Left forelimb (tissue), 1 donor: Measurements from ENCODE around the gene NDOR1.
"Not testable (repeated sequence)": the region's sequence is repeated elsewhere in the genome, so short reads cannot be mapped to it uniquely, and the experiment has no call there.

Experiments used
- DNase-seq: peaks from one replicate; pipeline ENCODE4 v3.0.0-alpha.2; 2018; ENCODE audit warnings: low spot score

Gene NDOR1

DNA sequence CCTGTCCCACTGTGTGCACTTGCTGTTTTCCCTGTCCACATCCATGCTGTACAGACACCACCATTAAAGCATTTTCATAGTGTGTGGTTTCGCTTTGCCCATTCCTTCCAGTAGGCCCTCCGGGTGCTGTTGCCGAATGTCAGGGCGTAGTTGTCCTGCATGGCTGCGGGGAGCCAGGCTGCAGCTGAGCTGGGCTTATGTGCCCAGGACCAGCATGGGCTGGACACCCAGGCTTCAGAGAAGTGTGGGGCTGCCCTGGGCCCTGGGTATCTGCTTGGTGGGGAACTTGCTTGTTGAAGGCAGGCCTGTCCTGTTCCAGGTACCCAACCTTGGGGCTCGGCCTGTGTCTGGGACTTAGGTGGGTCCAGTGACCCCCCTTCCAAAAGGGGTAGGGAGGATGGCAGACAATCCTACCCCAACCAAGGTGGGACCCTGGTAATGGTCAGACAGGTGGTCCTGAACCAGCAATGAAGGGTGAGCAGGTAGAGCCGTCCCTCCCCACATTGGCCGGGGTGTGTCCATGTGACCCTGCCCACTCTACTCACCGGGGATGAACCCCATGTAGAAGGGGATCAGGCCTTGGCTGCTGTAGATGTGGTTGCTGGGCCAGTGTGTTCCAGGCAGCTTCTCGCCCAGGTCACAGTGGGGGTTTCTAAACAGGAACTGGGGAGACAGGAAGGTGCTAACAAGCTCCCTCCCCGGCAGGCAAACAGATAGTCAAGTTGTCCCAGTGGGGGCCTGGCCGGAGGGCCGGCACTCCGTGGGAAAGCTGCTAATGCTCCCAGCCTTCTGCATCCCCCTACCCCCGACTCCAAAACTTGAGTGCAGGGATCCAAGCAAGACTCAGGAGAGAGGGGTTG, 38.4 kb downstream of the NDOR1 start:
- DNase-seq: no peak

DNA sequence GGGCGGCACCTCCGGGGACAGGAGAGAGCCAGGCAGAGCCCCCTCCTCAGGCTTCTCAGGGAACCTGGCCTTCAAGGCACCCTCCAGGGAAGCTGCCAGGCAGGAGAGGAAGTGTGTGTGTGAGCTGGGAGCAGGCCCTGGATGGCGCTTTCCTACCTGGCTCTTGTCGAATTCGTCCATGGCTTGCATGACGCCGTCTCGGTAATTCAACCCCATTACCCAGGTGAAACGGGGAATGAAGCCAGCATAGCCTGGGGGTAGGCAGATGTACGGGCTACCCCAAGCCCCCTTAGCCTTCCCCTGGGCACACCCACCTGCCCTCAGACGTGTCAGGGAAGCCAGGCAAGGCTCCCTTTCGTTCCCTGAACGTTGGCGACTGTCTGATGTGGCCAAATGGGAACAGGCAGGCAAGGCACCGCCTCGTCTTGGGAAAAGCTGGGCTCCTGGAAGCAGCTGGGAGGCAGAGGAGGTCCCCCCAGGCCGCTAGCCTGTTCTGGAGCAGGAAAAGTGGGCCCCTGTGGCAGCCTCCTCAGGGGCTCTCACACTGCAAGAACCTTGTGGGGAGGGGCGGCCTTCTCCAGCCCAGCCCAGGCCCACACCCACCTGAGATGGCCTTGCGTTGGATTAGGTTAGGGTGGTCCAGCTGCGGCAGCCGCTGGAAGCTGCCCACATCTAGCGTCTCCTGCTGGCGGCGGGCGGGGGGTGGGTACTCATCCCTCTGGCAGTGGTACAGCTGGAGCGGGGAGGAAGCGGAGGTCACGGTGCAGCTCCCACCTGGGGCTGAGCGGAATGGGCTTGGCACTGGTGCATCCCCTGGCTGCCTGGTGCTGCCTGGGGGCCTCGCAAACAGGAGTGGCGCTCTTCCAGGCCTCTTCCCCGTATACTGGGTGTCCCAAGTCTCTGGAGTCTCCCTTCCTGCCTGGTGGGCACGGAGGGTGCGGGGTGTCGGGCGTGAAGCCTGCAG, 39.3 kb downstream of the NDOR1 start:
- DNase-seq: no peak

DNA sequence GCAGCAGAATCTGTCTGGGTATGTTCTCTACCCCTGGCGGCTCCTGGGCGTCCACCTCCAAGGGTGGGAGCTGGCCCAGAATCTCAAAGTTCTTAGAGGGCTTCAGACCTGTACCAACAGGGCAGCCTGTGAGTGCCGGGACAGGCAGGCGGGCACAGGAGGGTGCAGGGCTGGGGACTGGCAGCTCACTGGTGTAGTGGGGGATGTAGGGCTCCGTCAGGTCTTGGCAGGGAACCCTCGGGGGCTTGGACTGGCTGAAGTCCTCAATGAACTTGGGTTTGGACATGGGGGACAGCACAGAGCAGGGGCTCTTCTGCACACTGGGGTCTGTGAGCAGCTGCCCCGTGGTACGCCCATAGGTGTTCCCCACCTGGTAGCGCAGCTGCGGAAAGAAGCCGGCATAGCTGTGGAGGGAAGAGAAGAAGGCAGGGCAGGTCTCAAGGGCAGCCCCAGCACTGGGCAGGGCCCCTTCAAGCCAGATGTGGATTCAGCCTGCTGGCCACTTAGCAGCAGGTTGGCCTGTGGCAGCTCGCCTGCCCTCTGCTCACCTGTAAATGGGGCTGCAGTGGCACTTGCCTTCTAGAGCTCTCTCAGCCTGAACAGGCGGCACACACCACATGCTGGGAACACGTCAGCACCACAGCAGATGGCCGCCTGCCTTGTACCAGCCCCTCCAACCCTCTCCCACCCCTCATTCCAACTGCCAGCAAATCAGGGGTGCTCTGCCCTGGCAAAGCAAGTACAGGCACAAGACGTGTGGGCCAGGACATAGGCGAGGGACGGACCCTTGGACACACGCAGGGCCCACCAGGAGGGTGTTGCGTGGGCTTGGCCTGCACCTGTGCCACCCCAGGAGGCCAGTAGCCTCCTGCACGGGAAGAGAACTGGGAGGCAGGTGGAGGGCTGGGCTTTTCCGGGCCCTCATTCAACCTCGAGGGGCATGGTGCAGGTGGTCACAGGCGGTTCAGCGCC, 40.2 kb downstream of the NDOR1 start:
- no peak for DNase-seq

DNA sequence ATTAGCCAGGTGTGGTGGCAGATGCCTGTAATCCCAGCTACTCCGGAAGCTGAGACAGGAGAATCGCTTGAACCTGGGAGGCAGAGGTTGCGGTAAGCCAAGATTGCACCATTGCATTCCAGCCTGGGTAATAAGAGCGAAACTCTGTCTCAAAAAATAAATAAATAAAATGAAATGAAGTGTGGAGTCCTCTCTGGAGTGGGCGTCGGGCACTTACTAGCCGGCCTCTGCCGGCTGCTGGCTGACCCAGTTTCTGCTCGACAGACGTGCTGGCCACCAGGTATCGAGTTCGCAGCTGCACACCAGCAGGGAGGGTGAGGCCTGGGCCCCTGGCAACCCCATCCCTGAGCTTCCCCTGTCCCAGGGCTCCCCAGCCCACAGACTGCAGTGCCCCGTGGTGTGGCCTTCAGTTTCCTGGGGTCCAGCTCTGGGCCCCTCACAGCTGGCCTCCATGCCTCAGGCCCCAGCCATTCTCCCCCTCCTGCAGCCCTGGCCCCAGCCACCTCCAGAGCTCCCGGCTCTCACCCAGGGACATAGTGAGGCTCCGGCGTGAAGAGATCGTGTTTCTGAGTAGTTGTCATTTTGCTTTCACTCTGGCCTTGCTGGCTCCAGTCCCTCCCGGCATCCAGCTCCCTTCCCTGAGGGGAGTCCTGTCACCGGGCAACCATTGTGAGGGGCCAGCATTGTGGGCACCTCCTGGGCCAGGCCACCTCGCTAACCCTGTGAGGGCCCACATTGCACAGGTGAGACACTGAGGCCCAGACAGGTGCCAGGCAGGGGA, 41.8 kb downstream of the NDOR1 start:
- DNase-seq: no peak

DNA sequence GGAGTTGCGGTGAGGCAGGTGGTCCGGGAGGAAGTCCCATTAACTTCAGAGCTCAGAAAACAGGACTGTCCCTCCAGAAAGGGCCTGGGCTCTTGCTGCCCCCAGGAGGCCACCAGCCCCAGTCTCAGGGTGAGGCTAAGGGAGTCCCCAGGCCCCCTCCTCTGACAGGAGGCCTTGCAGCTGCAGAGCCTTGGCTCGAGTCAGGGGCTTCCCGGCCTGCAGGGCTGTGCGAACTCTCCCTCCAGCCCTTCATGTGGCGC, 42.3 kb downstream of the NDOR1 start:
- no peak for DNase-seq

DNA sequence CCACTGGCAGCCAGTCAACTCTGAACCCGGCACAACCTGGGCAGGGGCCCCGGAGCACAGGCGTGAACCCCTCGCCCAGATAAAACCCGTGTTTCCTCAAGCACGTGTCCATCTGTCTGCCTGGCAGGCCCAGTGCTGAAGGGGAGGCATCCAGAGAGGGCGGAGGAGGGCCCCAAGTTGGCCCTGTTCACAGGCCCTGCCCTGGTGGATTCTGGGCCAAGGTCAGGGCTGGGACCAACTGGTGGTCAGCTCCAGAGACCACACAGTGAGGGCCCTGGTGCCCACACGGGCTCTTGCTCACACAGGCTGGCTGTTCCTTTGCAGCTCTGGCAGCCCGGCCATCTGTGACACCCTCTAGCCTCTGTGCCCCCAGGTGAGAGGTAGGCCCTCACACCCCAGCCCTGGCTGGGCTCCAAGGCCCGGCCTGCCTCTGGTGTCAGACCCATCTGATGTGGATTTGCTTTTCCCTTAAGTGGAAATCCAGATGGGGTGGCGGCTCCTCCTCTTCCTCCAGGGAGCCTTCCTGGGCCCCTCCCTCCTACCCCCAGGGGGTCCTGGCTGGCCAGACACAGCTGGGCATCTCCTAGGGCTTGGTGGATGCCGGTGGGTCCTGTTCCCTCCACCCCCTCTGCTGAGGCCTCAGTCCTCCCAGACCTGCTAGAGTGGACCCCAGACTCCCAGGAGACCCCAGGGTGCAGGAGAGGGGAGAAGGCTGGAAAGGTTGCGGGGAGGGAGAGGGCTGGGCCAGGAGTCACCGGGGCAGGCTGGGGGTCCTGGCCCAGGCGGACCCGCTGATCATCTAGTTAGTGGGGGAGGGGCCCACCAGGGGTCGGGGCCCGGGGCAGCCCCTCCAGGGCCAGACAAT, 45.1 kb downstream of the NDOR1 start:
- DNase-seq: no peak

DNA sequence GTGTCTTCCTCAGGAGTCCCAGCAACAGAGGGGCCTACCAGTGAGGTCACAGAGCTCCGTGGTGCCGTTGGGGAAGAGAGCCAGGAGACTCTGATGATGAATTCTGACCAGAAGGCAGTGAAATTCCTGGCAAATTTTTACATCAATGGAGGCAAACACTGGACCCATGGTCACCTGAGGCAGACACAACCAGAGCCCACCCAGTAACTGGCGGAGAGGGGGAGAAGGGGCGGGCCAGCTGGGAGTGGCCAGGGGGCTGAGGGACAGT, 45.6 kb downstream of the NDOR1 start, which contains the start of gene STPG3:
Gene STPG3 (plus strand): TSS at position 93 of the 268 bp plus-strand sequence. CDS start 1 bp downstream, at position 94.
- no peak for DNase-seq

DNA sequence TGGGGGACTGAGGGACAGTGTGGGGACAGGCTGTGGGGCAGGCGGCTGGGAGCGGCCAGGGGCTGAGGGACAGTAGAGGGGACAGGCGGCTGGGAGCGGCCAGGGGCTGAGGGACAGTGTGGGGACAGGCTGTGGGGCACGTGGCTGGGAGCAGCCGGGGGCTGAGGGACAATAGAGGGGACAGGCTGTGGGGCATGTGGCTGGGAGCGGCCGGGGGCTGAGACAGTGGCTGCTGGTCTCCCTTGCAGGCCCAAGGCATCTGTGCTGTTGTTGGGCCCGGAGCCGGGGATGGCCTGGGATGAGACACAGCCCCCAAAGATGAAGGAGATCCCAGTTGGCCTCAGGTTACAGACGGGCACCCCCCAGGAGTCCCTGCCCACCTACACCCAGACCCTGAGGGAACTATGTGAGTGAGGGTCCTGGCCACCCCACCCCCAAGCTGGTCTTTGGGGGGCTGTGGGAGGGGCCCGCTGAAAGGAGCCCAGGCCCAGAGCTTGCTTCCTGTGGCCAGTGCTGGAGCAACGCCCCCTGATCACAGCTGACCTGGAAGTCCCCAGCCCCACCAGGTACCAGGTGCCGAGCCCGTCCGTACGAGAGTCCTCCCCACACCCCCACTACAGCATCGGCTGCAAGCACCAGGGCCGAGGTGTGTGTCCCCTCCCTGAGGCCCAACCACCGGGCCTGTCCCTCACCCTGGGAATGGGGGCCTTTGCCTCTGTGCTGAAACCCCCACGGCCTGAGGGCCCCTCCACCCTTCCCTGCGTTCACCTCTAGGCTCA, 46.2 kb downstream of the NDOR1 start:
- no peak for DNase-seq

DNA sequence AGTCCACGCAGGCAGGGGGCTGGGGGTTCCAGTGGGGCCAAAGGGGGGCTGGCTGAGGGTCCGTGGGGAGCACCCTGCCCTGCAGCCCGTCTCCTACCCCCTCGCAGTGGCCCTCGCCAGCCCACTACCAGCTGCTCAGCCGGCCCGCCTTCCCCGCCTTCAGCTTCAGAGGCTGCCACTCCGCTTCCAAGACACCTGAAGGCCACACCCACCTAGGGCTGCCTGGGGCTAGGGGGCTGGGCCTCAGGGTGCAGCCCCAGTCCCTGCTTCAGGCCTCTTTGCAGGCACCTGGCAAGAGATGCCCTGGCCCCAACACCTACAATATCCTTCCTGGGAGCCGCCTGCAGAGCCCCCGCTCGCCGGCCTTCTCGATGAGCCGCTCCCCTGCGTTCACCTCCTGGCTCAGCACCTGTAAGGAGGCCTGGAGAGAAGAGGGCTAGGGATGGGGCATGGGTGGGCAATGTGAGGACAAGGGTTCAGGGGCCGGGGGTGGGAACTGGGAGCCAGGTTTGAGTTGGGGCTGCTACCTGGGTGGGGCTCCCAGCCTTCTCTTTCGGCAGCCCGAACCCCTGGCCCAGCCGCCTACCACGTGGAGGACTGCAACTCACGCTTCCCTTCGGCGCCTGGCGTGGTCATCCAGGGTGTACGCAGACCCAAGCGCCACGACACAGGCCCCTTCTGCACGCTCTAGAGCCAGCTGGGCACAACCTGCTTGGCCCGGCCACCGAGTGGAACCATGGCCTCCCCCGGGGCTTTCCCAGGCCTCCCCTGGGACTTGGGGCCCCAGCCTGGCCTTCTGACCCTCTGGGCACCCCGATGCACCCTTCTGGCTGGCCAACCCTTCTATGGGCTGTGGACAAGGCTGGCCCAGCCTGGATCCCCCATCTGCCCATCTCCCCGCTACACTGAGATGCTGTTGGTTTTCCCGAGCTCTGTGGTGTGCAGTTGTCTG, 47.3 kb downstream of the NDOR1 start:
- no peak for DNase-seq

DNA sequence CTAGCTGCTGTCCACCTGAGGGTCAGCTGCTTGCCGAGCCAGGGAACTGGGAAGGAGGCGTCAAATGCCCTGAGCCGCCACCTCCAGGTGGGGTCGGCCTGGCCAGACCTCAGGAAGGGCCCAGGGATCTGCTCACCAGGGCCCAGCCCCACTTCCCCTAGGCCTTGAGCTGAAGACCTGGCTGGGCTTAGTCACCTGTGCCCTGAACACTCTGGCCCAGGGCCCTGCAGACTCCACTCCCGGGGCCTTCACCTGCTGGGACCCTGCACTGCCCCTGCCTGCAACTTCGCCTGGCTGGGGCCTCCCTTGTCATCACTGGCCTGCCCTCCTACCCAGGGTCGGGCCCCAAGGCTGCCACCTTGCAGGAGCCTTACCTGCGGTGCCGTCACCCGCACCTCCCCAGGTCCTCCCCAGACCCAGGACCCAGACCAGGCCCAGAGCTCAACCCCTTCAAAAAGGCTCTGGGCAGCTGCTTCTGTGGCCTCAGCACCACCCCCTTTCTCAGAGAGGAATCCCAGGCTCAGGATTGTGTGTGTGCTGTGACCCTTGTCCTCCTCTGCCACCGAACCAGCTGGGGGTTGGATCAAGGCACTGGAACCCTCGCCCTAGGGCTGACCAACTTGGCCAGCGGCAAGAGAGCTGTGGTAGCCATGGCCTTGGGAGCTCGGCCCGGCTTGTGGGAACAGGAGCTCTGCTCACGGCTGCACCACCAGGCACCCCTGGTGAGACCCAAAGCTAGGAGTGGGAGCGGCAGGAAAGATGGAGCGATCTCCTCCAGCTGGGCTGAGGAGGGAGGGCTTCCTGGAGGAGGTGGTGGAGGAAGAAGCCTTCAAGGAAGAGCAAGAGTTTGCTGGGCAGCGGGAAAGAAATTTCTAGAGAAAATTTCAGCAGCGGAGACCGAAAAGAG, 48.5 kb downstream of the NDOR1 start:
- DNase-seq: no peak

DNA sequence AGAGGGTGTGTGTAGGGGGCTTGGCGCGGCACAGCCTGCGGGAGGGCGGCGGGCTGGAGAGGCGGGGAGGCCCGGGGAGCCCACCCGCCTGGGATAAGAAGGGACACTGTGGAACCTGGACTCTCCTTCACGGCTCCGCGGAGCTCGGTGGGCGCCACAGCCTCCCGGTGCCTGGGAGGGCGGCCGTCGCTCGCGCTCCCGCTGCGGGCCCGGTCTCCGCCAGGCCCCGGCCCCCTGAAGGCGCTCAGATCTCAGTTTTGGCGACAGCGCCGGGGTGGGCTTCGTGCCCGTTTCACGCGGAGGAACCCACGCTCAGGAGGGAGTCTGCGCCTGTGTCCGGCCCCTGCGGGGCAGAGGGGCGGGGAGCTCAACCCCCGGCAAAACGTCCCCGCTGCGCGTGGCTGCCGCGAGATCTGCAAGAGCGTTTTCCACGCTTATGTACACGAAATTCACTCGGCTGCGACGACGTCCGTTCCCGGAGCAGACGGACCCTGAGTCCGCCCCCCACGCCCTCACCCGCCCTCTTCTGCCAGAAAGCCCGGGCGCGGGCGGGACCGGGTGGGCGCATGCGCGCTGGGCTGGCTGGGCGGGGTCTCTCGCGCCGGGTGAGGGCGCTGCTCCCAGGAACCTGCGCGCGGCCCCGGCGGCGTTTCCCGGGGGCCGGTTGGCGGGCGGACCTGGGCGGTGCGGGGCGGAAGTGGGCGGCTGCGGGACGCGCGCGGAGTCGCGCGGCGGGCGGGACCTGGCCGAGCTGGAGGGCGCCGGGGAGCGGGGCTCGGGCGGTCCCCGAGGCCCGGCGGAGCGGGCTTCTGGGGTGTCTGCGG, 49.3 kb downstream of the NDOR1 start, which contains the start of gene NELFB:
Gene NELFB (plus strand): TSS at position 704 of the 824 bp plus-strand sequence.
- DNase-seq: peak; percentile 98

DNA sequence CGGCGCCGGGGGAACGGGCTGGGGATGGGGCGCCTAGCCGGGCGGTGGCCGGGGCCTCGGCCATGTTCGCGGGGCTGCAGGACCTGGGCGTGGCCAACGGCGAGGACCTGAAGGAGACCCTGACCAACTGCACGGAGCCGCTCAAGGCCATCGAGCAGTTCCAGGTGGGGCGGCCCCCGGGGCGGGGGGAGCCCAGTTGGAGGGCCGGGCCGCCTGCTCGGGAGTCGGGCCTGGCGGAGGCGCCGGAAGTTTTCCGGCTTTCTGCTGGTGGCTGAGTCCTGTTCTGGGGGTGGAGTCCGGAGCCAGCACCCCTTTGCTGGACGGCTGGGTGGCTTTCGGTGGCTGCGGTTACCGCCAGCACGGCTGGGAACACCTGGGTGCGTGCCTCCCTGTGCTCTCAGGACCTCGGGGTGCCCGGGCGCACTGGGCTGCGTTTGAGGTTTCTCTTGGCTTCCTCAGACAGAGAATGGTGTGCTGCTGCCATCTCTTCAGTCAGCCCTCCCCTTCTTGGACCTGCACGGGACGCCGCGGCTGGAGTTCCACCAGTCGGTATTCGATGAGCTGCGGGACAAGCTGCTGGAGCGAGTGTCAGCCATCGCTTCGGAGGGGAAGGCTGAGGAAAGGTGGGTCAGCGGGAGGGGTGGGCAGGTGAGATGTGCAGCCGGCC, 50.1 kb downstream of the NDOR1 start:
- DNase-seq: no peak

DNA sequence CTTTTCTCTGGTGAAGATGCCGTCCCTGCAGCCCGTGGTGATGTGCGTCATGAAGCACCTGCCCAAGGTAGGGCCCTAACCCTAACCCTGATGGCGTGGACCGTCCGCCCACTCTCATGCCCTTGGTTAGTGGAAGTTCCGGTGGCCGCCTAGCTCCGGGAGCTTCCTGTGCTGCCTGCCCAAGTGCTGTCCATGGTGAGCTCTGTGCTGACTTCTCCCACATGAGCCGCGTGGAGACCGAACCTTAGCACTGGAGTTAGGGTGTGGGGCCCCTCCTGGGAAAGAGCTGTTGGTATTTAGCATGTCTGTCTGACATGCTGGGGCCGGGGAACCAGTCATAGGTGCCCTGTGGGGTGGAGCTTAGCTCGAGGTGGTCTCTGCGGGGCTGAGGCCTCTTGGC, 50.9 kb downstream of the NDOR1 start:
- no peak for DNase-seq

DNA sequence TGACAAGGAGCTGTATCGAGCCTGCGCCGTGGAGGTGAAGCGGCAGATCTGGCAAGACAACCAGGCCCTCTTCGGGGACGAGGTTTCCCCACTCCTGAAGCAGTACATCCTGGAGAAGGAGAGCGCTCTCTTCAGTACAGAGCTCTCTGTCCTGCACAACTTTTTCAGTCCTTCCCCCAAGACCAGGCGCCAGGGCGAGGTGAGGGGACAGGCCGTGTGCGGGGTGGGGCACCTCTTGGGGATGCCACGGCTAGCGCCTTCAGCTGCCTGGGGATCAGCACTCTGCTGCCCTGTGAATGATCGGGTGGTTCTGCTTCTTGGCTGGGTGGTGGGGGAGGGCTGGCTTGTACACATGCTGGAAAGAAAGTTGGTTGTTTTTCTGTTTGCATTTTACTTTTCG, 51.4 kb downstream of the NDOR1 start:
- DNase-seq: no peak

DNA sequence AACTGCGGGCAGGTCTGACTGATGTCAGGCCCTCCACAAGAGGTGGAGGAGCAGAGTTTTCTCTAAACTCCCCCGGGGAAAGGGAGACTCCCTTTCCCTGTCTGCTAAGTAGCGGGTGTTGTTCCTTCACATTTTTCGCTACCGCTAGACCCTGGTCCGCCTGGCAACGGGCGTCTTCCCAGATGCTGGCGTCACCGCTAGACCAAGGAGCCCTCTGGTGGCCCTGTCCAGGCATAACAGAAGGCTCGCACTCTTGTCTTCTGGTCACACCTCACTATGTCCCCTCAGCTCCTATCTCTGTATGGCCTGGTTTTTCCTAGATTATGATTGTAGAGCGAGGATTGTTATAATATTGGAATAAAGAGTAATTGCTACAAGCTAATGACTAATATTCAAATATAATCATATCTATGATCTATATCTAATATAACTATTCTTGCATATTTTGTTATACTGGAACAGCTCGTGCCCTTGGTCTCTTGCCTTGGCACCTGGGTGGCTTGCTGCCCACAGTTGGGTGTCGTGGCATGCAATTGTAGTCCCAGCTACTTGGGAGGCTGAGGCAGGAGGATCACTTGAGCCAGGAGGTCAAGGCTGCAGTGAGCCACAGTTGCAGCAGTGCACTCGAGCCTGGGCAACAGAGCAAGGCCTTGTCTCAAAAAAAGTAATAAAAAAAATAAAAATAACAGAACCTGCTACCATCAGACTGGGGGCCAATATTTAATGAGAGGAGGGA, 56.8 kb downstream of the NDOR1 start:
- not testable (repeated sequence) for DNase-seq
